NCI-H345 (cell line): ENCODE measurements around the gene HPD.

ENCODE experiments used
- DNase-seq: peaks from one replicate; lab custom pipeline; 2025; lab: John Stamatoyannopoulos, UW

HPD gene

DNA sequence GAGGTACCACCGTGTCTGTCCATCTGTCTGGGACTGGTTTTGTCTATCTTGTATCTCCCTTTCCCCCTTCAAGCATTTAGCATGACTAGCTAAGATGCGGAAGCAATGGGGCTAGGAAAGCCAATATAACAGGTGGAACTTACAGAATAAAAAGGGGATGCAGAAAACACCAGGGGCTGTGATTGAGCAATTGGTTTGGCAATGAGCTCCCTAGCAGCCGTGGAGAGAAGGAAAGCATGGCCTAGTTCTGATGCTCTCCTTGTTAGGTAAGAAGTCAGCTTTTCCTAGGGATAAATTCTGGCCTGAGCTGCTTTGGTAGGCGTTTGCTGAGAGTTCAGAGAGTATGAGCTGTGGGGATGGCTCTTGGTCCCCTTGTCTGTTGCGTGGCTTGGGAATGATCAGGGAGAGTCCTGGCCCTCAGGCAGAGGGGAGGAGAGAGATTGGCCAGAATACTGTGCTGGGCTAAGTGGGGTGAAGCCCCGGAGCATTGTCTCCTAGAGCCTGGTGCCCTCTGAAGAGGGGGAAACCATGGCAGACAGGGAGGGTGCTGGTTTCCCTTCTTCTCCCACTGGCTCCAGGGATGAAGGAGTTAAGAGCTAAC, 47.7 kb downstream of the HPD start:
- DNase-seq, result no peak

DNA sequence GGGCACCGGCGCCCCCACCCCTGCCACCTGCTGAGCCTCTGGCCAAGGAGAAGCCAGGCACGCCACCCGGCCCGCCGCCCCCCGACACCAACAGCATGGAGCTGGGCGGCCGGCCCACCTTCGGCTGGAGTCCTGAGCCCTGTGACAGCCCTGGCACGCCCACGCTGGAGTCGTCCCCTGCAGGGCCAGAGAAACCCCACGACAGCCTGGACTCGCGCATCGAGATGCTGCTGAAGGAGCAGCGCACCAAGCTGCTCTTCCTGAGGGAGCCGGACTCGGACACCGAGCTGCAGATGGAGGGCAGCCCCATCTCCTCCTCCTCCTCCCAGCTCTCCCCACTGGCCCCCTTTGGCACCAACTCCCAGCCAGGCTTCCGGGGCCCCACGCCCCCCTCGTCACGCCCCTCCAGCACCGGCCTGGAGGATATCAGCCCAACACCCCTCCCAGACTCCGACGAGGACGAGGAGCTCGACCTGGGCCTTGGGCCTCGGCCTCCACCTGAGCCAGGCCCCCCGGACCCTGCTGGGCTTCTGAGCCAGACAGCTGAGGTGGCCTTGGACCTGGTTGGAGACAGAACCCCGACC, 48.3 kb downstream of the HPD start:
- no peak for DNase-seq

DNA sequence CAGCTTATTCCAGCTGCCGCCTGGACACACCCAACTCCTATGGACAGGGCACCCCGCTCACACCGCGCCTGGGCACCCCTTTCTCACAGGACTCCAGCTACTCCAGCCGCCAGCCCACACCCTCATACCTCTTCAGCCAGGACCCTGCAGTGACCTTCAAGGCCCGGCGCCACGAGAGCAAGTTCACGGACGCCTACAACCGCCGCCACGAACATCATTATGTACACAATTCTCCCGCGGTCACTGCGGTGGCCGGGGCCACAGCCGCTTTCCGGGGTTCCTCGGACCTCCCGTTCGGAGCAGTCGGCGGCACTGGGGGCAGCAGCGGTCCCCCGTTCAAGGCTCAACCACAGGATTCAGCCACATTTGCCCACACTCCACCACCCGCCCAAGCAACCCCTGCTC, 48.9 kb downstream of the HPD start:
- no peak for DNase-seq

- DNase-seq, result no peak
Observed at GRCh38 chr12:121808623-121809022, 50.0 kb downstream of the HPD start.

- DNase-seq, result no peak
Observed at GRCh38 chr12:121807642-121808347, 50.9 kb downstream of the HPD start.

DNA sequence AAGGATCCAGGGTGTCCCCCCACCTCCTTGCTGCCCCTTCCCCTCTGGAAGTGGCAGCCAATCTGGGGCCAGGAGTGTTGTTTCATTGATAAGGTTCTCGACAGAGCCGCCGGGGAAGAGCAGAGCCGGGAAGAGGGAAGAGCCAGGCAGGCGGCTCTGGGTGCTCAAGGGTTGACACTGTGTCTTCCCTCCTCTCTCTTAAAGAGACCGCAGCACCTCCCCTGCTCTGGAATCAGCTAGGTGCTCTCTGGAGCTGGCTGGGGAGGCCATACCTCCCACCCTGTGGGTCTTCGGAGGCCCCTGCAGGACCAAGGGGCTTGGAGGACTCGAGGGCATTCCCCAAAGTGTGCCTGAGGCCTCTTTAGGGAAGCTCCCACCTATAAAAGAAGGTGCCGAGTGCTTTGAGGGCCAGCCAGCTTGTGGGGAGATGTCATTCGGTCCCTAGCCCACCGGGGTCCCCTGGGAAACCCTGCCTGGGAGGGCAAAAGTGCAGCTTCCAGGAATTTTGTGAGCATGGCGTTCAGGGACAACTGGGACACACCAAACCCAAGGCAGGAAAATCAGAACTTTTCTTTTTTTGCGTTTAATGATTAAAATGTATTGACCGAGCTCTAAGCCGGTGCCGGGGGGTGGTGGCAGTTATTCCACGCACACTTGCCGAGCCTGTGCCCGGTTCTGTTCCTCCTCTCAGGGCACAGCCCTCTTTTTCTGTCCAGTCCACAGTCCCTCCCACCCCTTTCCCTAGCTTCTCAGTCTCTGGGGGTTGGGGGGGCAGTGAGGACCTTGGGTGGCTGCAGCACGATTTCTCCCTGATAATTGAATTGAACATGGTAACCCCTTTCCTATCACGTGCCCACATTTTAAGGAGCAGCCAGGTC, 51.9 kb downstream of the HPD start:
- DNase-seq, result peak; percentile 10

DNA sequence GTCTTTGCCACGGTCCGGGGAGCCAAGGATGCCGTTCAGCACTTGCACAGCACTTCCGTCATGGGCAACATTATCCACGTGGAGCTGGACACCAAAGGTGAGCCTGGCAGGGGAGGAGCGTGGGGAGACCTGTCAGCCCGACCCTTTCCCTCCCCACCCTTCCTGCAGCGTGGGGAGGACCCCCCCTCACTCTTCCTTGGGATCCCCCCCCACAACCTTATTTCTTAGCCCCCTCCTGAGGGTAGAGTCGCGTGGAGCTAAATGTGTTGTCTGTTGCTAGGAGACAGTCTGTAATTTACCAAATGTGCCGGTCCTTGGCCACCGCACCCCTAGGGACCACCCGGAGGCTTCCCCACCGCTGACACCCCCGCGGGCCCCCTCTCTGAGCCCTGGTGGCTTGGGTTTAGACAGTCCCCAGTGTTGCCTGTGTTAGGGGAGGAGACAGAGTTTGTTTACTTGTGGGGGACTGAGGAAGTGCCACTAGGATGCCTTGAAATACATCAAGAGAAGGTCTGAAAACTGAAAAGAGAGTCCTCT, 52.6 kb downstream of the HPD start:
- no peak for DNase-seq

DNA sequence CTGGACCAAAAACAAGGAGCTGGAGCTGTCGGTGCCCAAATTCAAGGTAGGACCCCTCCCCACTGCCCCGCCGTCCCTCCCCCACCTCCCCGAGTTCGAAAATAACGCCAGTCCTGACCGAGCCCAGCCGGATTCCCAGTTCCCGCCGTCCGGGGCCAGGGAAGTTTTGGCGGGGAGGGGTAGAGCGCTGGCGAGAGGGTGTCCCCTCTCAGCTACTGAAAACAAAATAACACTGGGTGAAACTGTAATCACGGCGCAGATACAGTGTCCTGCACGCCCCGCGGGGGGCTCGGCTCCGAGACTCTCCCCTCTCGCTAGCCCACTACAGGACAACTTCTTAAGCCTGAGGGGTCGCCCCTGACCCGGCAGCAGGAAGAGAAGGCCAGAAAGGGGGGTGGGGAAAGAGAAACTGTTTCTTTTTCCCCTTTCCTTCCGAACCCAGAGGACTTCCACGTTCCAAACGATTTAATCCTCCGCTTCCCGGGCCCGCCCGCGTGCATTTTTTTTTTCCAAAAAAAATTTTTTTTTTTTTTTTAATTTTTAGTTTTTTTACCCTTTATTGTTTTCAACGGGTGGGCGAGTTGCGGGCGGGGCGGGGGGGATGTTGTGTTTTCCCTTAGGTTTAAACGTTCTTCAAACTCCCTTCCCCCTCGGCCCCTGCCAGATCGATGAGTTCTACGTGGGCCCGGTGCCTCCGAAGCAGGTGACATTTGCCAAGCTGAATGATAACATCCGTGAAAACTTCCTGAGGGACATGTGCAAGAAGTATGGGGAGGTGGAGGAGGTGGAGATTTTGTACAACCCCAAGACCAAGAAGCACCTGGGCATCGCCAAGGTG, 53.3 kb downstream of the HPD start:
- DNase-seq, result peak; percentile 22

GRCh38 chr12:121804417-121805111, 54.1 kb downstream of the HPD start:
- DNase-seq, result peak; percentile 47

GRCh38 chr12:121803861-121804416, 54.7 kb downstream of the HPD start, which contains the start of gene SETD1B:
TSS of gene SETD1B (plus strand) at chr12:121804009. CDS start at chr12:121804738, 729 bp downstream.
- peak; percentile 30 for DNase-seq

DNA sequence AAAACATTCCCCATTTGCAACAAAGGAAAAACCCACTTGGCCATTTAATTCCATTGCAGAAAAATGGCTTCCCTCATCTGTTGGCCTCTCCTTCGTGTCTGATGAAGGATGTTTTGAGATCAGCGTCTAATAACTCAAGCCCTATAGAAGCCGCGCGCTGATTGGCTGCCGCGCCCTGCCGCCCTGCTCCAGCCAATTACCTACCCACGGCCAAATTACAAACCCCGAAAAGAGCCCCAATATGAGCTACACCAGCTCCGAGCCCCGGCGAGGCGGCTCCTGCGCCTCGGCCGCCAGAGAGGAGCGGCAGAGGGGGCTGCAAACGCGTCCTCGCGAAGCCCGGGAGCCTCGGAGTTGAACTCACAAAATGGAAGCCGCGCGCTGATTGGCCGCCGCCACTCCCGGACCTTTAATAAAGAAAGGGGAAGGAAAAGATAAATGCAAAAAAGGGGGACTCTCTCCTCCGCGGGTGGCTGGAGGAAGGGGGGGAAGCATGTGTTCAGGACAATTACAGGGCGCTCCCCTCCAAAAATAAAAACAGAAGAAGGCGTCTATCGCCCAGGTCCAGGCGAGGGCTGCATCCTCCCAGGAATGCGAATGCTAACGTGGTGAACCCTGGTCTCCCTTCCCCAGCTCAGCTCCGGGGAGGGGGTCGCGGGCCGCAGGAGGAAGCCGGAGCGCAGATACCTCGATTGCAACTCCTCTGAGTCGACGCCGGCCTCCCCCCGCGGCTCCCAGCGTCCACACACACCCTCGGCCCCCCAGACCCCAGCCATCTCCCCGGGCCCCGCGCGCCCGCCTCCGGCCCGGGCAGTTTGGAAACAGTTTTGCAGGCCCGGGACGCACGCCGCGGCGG, 55.6 kb downstream of the HPD start:
- DNase-seq, result peak; percentile 96

GRCh38 chr12:121802485-121802842, 56.2 kb downstream of the HPD start:
- no peak for DNase-seq

DNA sequence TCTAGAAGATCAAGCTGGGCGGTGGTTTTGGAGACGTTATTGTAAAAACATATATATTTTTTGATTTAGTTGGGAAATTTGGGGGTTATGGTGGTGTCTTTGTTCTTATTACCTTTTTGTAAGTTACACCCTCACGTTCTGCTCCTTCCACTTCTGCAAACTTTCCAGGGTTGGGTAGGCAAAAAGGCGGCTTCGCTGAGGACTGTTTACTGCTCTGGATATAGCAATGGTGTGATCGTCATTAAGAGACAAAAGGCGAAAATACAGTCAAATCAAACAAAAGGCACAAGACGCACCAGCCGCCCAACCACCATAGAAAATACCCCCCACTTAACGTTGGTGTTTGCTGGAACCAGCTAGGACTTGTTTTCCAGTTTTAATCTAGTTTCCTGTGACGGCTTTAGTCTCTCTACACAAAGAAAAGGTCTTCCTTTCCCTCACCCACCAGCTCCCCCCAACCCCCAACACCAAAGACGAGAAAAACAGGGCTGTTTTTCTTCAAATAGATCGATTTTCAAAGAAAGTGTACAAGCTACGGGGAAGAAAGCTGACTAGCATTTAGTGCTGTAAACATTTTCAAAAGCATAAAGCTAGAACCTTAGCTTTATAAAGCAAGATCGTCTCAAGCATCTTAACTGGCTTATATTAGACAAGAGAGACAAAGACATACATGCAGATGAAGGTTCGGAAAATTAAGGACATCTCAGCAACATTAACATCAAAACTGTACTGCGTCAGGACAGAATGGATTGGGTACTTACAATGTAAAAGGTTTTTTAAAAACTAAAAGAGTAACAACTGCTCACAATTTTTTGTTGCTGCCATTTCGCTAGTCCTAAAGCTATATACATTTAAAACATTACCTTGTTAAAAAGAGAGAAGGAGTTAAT, 56.8 kb downstream of the HPD start:
- DNase-seq, result peak; percentile 73

- peak; percentile 61 for DNase-seq
Observed at GRCh38 chr12:121800694-121801594, 57.7 kb downstream of the HPD start.

DNA sequence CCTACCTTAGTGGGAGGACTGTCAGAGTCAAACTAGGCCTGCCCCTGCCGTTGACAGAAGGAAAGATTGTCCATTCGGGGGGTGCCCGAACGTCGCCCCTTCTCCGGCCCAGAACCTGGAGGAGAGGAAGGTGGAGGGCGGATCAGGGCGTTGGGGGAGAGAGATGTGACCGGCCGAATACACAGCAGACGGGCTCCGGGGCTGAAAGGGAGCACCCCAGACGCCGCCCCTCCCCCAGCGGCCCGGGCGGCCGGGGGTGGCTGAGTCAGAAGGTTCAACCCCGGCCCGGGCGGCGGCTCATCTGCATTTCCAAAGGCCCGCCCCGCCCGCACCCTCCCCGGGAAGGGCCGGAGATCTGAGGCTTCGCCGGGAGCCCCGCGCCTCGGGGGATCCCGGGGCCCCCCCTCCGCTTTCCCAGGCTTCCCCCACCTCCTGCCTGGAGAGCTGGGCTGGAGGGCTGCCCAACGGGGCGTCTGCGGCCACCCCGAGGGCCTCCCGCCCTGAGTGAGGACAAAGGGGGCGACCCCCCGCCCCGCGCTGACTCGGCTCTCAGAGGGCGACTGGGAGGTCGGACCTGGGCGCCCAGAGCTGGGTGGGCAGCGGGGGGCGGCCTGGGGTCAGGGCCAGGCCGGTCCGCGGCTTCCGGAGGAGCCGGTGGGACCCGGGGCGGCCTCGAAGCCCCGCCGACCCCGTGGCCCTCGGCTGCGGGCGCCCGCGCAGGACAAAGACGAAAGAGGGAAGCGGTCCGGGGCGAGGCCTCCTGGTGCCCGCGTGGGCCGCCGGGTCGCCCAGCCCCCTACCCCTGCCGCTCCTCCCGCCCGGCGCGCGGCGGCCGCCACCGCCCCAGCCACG, 58.6 kb downstream of the HPD start:
- DNase-seq, result peak; percentile 85

DNA sequence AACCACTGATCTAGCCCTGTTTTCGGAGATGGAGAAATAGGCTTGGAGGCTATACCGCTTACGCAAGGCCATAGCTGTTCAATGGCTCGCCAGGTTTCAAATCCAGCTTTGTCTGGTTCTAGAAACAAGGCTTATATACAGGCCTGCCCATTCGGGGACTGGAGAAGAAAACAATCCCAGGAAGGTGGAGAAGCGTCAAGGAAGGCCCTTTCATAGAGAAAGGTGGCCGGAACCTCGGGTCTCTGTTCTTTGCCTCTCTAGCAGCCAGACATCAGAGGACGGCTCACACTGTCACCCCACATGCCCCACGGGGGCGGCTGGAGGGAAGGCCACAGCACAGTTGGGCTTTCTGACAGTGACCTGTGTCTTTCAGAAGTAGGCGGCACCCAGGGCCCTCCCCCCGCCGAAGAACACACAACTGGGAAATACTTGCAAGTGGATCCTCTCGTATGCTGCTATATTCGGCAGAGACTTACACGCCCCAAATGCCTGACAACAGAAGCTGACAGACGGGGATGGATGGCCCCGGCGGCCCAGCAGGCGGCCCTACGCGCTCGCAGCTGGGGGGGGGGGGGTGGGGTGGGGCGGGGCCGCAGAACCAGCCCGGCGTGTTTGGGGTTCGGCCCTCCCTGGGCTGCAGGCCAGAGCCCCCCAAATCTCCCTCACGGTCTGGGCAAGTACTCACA, 59.4 kb downstream of the HPD start:
- peak; percentile 91 for DNase-seq
